GM12878 (cell line): ENCODE results near the gene ELMO3. TPM values are rescaled to one million over a fixed set of nuclear protein-coding genes. Genes with fewer than 3 reads are reported as not detected.

Experiments
- BMI1 ChIP-seq: fragments of 450-650 bp; IDR thresholded peaks from 2 replicates; pipeline ENCODE4 v1.6.1; 2016; ENCODE audit warnings: mild to moderate bottlenecking, moderate library complexity, borderline replicate concordance
- CBFB ChIP-seq: IDR thresholded peaks from 2 replicates; pipeline ENCODE4 v1.6.1; 2016; ENCODE audit warnings: antibody characterized with exemption, low read depth
- CREM ChIP-seq: IDR thresholded peaks from 2 replicates; pipeline ENCODE4 v1.6.1; 2014; ENCODE audit warnings: antibody characterized with exemption, low read depth
- ETV6 ChIP-seq, 2 experiments: fragments of 450-650 bp in 1 of 2; IDR thresholded peaks in 1 of 2; conservative IDR thresholded peaks in 1 of 2; 2 replicates each; pipeline ENCODE4 v1.6.1; 2014; ENCODE audit warnings: antibody characterized with exemption in 1 of 2, borderline replicate concordance in 1 of 2, low read depth in 1 of 2, mild to moderate bottlenecking in 1 of 2, moderate library complexity in 1 of 2
- IKZF2 ChIP-seq, 2 experiments: fragments of 450-650 bp; IDR thresholded peaks; 2 replicates each; pipeline ENCODE4 v1.6.1; 2017; ENCODE audit warnings: mild to moderate bottlenecking in 2 of 2, moderate library complexity in 2 of 2
- LARP7 ChIP-seq: fragments of 450-650 bp; IDR thresholded peaks from 2 replicates; pipeline ENCODE4 v1.6.1; 2017; ENCODE audit warnings: mild to moderate bottlenecking
- MEF2A ChIP-seq: IDR thresholded peaks from 2 replicates; pipeline ENCODE4 v1.6.1; 2011; ENCODE audit warnings: low read depth, mild to moderate bottlenecking, low read length, moderate library complexity; ENCODE audit not compliant: insufficient read depth
- NFYA ChIP-seq: IDR thresholded peaks from 2 replicates; pipeline ENCODE4 v1.6.1; 2011; ENCODE audit warnings: low read depth, mild to moderate bottlenecking, low read length, improper control_type of control experiment, borderline replicate concordance
- NR2C1 ChIP-seq: fragments of 450-650 bp; IDR thresholded peaks from 2 replicates; pipeline ENCODE4 v1.6.1; 2017; ENCODE audit warnings: antibody characterized with exemption, mild to moderate bottlenecking, moderate library complexity
- PML ChIP-seq: IDR thresholded peaks from 2 replicates; pipeline ENCODE4 v1.6.1; 2012; ENCODE audit warnings: low read length, inconsistent platforms
- RELA ChIP-seq: fragments of 450-650 bp; IDR thresholded peaks from 2 replicates; pipeline ENCODE4 v1.8.0; 2014; ENCODE audit warnings: borderline replicate concordance; ENCODE audit not compliant: partially characterized antibody
- SMAD1 ChIP-seq: fragments of 450-650 bp; IDR thresholded peaks from 2 replicates; pipeline ENCODE4 v1.6.1; 2018; ENCODE audit warnings: mild to moderate bottlenecking, low read depth; ENCODE audit not compliant: partially characterized antibody
- TCF3 ChIP-seq: IDR thresholded peaks from 2 replicates; pipeline ENCODE4 v1.6.1; 2012; ENCODE audit warnings: low read depth, mild to moderate bottlenecking, low read length, borderline replicate concordance; ENCODE audit not compliant: insufficient read depth
- ZNF207 ChIP-seq: fragments of 450-650 bp; IDR thresholded peaks from 2 replicates; pipeline ENCODE4 v1.6.1; 2014; ENCODE audit warnings: antibody characterized with exemption, mild to moderate bottlenecking, borderline replicate concordance
- ZNF217 ChIP-seq: fragments of 450-650 bp; IDR thresholded peaks from 2 replicates; pipeline ENCODE4 v1.6.1; 2017; ENCODE audit warnings: antibody characterized with exemption, mild to moderate bottlenecking
- ZSCAN29 ChIP-seq: fragments of 450-650 bp; IDR thresholded peaks from 2 replicates; pipeline ENCODE4 v1.6.1; 2017; ENCODE audit warnings: mild to moderate bottlenecking, moderate library complexity
- polyA plus RNA-seq, 11 experiments: library from polyadenylated mRNA; depleted of rRNA in 4 of 11; unstranded in 6 of 11; stranded (reverse) in 5 of 11; fragments of >200 nt; fragmentation: Nextera tagmentation in 4 of 11; fragmentation: Illumina TruSeq in 1 of 11; extraction: Ambion mirVana in 4 of 11; extraction: Trizol in 1 of 11; gene quantifications; 1 replicate in 1 of 11; 2 replicates in 10 of 11; pipeline versions ENCODE4 v1.2.1 to v1.2.3, GENCODE V29; 2011 to 2016; ENCODE audit warnings: inconsistent platforms in 2 of 11, missing spikeins in 2 of 11, low read depth in 1 of 11
- total RNA-seq, 4 experiments: library from RNA; depleted of rRNA in 3 of 4; stranded (reverse); fragments of >200 nt in 3 of 4; fragmentation: Illumina TruSeq in 1 of 4; extraction: Trizol in 1 of 4; gene quantifications; 2 replicates each; pipeline versions ENCODE4 v1.2.1 to v1.2.3, GENCODE V29; 2013 to 2021
- TF ChIP-seq, protein P1 (sequence below): fragments of 450-650 bp; IDR thresholded peaks from 2 replicates; pipeline ENCODE4 v1.6.1; 2017; ENCODE audit warnings: low read depth, mild to moderate bottlenecking, moderate library complexity
- TF ChIP-seq, protein P2 (sequence below): fragments of 450-650 bp; IDR thresholded peaks from 2 replicates; pipeline ENCODE4 v1.6.1; 2017; ENCODE audit warnings: mild to moderate bottlenecking, low read depth, inconsistent platforms; ENCODE audit not compliant: poor library complexity, severe bottlenecking
- TF ChIP-seq, protein P3 (sequence below), 3 experiments: IDR thresholded peaks in 2 of 3; conservative IDR thresholded peaks in 1 of 3; 2 replicates each; pipeline ENCODE4 v1.5.1; 2011; ENCODE audit warnings: low read depth in 3 of 3, low read length in 3 of 3, mild to moderate bottlenecking in 3 of 3, control low read depth in 2 of 3, moderate library complexity in 2 of 3, inconsistent platforms in 1 of 3, mixed read lengths in 1 of 3; ENCODE audit not compliant: control insufficient read depth in 2 of 3, insufficient read depth in 1 of 3; ENCODE audit errors: extremely low read depth in 1 of 3
- TF ChIP-seq, protein P4 (sequence below): fragments of 450-650 bp; IDR thresholded peaks from 2 replicates; pipeline ENCODE4 v1.6.1; 2016; ENCODE audit warnings: mild to moderate bottlenecking, moderate library complexity, borderline replicate concordance

ELMO3 gene
- total and polyA plus RNA-seq, 10 of the 15 experiments (the other 5 are each of a cell fraction or from before 2014, with no cell fraction given): 0.05 to 4.7 (median 0.96) TPM; not detected in 1

- TF ChIP-seq, protein P1, sequence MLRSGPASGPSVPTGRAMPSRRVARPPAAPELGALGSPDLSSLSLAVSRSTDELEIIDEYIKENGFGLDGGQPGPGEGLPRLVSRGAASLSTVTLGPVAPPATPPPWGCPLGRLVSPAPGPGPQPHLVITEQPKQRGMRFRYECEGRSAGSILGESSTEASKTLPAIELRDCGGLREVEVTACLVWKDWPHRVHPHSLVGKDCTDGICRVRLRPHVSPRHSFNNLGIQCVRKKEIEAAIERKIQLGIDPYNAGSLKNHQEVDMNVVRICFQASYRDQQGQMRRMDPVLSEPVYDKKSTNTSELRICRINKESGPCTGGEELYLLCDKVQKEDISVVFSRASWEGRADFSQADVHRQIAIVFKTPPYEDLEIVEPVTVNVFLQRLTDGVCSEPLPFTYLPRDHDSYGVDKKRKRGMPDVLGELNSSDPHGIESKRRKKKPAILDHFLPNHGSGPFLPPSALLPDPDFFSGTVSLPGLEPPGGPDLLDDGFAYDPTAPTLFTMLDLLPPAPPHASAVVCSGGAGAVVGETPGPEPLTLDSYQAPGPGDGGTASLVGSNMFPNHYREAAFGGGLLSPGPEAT: peak; percentile 22
- TF ChIP-seq MEF2A (no peak), CBFB (no peak), CREM (no peak; the same call in 1 of the 2 replicates), ETV6 (conservative IDR thresholded peaks at IDR 0.05 in 1 of 2, IDR thresholded peaks at IDR 0.05 in 1 of 2; ENCODE audit: borderline replicate concordance in 1 of 2, low read depth in 1 of 2) (peak in 1 of 2 experiments; percentile 0; a peak in 1 of 4 replicates), ZSCAN29 (no peak), NFYA (no peak), ZNF207 (0 out of 2 replicates have a peak, but pooled peaks have one; percentile 31), SMAD1 (no peak), NR2C1 (no peak), BMI1 (no peak), ZNF217 (no peak), RELA (no peak), LARP7 (0 out of 2 replicates have a peak, but pooled peaks have one; percentile 41), PML (no peak), TCF3 (no peak), IKZF2 (IDR thresholded peaks at IDR 0.05) (peak; percentile 55 to 69; a peak in 3 of 4 replicates)
- TF ChIP-seq, protein P2, sequence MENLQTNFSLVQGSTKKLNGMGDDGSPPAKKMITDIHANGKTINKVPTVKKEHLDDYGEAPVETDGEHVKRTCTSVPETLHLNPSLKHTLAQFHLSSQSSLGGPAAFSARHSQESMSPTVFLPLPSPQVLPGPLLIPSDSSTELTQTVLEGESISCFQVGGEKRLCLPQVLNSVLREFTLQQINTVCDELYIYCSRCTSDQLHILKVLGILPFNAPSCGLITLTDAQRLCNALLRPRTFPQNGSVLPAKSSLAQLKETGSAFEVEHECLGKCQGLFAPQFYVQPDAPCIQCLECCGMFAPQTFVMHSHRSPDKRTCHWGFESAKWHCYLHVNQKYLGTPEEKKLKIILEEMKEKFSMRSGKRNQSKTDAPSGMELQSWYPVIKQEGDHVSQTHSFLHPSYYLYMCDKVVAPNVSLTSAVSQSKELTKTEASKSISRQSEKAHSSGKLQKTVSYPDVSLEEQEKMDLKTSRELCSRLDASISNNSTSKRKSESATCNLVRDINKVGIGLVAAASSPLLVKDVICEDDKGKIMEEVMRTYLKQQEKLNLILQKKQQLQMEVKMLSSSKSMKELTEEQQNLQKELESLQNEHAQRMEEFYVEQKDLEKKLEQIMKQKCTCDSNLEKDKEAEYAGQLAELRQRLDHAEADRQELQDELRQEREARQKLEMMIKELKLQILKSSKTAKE: peak; percentile 13
- TF ChIP-seq, protein P3, sequence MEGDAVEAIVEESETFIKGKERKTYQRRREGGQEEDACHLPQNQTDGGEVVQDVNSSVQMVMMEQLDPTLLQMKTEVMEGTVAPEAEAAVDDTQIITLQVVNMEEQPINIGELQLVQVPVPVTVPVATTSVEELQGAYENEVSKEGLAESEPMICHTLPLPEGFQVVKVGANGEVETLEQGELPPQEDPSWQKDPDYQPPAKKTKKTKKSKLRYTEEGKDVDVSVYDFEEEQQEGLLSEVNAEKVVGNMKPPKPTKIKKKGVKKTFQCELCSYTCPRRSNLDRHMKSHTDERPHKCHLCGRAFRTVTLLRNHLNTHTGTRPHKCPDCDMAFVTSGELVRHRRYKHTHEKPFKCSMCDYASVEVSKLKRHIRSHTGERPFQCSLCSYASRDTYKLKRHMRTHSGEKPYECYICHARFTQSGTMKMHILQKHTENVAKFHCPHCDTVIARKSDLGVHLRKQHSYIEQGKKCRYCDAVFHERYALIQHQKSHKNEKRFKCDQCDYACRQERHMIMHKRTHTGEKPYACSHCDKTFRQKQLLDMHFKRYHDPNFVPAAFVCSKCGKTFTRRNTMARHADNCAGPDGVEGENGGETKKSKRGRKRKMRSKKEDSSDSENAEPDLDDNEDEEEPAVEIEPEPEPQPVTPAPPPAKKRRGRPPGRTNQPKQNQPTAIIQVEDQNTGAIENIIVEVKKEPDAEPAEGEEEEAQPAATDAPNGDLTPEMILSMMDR (IDR thresholded peaks at IDR 0.05 in 2 of 3, conservative IDR thresholded peaks at IDR 0.05 in 1 of 3; ENCODE audit: control insufficient read depth in 2 of 3, extremely low read depth in 1 of 3, insufficient read depth in 1 of 3, low read depth in 3 of 3, low read length in 3 of 3): peak; percentile 40 to 59 (median 44); a peak in 5 of 6 replicates
- TF ChIP-seq, protein P4, sequence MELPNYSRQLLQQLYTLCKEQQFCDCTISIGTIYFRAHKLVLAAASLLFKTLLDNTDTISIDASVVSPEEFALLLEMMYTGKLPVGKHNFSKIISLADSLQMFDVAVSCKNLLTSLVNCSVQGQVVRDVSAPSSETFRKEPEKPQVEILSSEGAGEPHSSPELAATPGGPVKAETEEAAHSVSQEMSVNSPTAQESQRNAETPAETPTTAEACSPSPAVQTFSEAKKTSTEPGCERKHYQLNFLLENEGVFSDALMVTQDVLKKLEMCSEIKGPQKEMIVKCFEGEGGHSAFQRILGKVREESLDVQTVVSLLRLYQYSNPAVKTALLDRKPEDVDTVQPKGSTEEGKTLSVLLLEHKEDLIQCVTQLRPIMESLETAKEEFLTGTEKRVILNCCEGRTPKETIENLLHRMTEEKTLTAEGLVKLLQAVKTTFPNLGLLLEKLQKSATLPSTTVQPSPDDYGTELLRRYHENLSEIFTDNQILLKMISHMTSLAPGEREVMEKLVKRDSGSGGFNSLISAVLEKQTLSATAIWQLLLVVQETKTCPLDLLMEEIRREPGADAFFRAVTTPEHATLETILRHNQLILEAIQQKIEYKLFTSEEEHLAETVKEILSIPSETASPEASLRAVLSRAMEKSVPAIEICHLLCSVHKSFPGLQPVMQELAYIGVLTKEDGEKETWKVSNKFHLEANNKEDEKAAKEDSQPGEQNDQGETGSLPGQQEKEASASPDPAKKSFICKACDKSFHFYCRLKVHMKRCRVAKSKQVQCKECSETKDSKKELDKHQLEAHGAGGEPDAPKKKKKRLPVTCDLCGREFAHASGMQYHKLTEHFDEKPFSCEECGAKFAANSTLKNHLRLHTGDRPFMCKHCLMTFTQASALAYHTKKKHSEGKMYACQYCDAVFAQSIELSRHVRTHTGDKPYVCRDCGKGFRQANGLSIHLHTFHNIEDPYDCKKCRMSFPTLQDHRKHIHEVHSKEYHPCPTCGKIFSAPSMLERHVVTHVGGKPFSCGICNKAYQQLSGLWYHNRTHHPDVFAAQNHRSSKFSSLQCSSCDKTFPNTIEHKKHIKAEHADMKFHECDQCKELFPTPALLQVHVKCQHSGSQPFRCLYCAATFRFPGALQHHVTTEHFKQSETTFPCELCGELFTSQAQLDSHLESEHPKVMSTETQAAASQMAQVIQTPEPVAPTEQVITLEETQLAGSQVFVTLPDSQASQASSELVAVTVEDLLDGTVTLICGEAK: peak; percentile 51; the same call in 1 of the 2 replicates
Measured at GRCh38 chr16:67246081-67246755, 47.3 kb downstream of the ELMO3 start (continued).
